Measurements from ENCODE around the gene SVIL. TPM values are rescaled to one million over a fixed set of nuclear protein-coding genes. Genes with fewer than 3 reads are reported as not detected.
"Not testable (repeated sequence)": the region's sequence is repeated elsewhere in the genome, so short reads cannot be mapped to it uniquely, and the experiment has no call there.

Gene SVIL
- polyA plus RNA-seq, 1 experiment, result 5.7 TPM

- no peak for TF ChIP-seq CTCF (IDR thresholded peaks at IDR 0.05; ENCODE audit: insufficient read depth, low read depth, low read length)
- Histone ChIP-seq H3K27me3 (ENCODE audit: control insufficient read depth, insufficient read depth, low read length) (no peaks in the 10 kb centered on the region), H3K4me3 (ENCODE audit: low read depth, low read length) (no peak overlapping the region), H3K36me3 (ENCODE audit: control insufficient read depth, insufficient read depth, low read length) (no peaks in the 10 kb centered on the region)
- no peak for DNase-seq (ENCODE audit: low read depth)
- ChIA-PET CTCF (no interaction called here), POLR2A (no interaction called here)
These were observed 50.3 kb downstream of the SVIL start for GRCh38 chr10:29584436-29584835.

GRCh38 chr10:29583674-29584073, 51.1 kb downstream of the SVIL start:
- H3K36me3 ChIP-seq (ENCODE audit: control insufficient read depth, insufficient read depth, low read length), result no peaks in the 10 kb centered on the region
- H3K27me3 ChIP-seq (ENCODE audit: control insufficient read depth, insufficient read depth, low read length), result no peaks in the 10 kb centered on the region
- TF ChIP-seq CTCF (IDR thresholded peaks at IDR 0.05; ENCODE audit: insufficient read depth, low read depth, low read length), result no peak
- no peak overlapping the region for H3K4me3 ChIP-seq (ENCODE audit: low read depth, low read length)
- POLR2A ChIA-PET, result no interaction called here
- CTCF ChIA-PET, result interaction anchor here (0.8 to 0.9 kb wide), 2 partner anchors 48 to 59 kb away, joined by 3 read pairs; no protein-coding TSS in a partner anchor
- DNase-seq (ENCODE audit: low read depth), result no peak

- H3K27me3 ChIP-seq (ENCODE audit: control insufficient read depth, insufficient read depth, low read length); DNase-seq (ENCODE audit: low read depth); H3K4me3 ChIP-seq (ENCODE audit: low read depth, low read length); H3K36me3 ChIP-seq (ENCODE audit: control insufficient read depth, insufficient read depth, low read length); POLR2A ChIA-PET: not testable (repeated sequence)
- CTCF ChIA-PET, result interaction anchor here (0.8 to 0.9 kb wide), 3 partner anchors 47 to 58 kb away, joined by 3 read pairs; no protein-coding TSS in a partner anchor
These were observed 52.0 kb downstream of the SVIL start for GRCh38 chr10:29582769-29583168.

GRCh38 chr10:29579455-29579970, 55.3 kb downstream of the SVIL start:
- CTCF ChIA-PET, result interaction anchor here (0.6 kb wide), 1 partner anchor 55 kb away, joined by 5 read pairs; no protein-coding TSS in a partner anchor
- POLR2A ChIA-PET, result no interaction called here
- no peaks in the 10 kb centered on the region for H3K36me3 ChIP-seq (ENCODE audit: control insufficient read depth, insufficient read depth, low read length)
- H3K4me3 ChIP-seq (ENCODE audit: low read depth, low read length), result no peak overlapping the region
- H3K27me3 ChIP-seq (ENCODE audit: control insufficient read depth, insufficient read depth, low read length), result no peaks in the 10 kb centered on the region
- no peak for TF ChIP-seq CTCF (IDR thresholded peaks at IDR 0.05; ENCODE audit: insufficient read depth, low read depth, low read length)
- DNase-seq (ENCODE audit: low read depth), result no peak

GRCh38 chr10:29578457-29578856, 56.3 kb downstream of the SVIL start:
- DNase-seq (ENCODE audit: low read depth), result no peak
- no peak for TF ChIP-seq CTCF (IDR thresholded peaks at IDR 0.05; ENCODE audit: insufficient read depth, low read depth, low read length)
- Histone ChIP-seq H3K27me3 (ENCODE audit: control insufficient read depth, insufficient read depth, low read length) (no peaks in the 10 kb centered on the region), H3K36me3 (ENCODE audit: control insufficient read depth, insufficient read depth, low read length) (no peaks in the 10 kb centered on the region), H3K4me3 (ENCODE audit: low read depth, low read length) (no peak overlapping the region)
- ChIA-PET POLR2A (no interaction called here), CTCF (no interaction called here)

- H3K27me3 ChIP-seq (ENCODE audit: control insufficient read depth, insufficient read depth, low read length), result peaks cover 1% of the 10 kb centered on the region; the same call in 1 of the 2 replicates
- no peak for TF ChIP-seq CTCF (IDR thresholded peaks at IDR 0.05; ENCODE audit: insufficient read depth, low read depth, low read length)
- H3K4me3 ChIP-seq (ENCODE audit: low read depth, low read length), result no peak overlapping the region
- no peaks in the 10 kb centered on the region for H3K36me3 ChIP-seq (ENCODE audit: control insufficient read depth, insufficient read depth, low read length)
- ChIA-PET CTCF (no interaction called here), POLR2A (no interaction called here)
- DNase-seq (ENCODE audit: low read depth), result no peak
These were observed 58.1 kb downstream of the SVIL start for GRCh38 chr10:29576681-29577080.

Data from BJ (cell line).